Measurements from ENCODE around the gene CACNA1C. TPM values are rescaled to one million over a fixed set of nuclear protein-coding genes. Genes with fewer than 3 reads are reported as not detected.

Gene CACNA1C
- total RNA-seq, 1 donor, result 16.6 TPM

- DNase-seq (ENCODE audit: low read depth), result no peak
- H3K4me3 ChIP-seq (ENCODE audit: low read depth, low read length), result no peak overlapping the region
- TF ChIP-seq CTCF (IDR thresholded peaks at IDR 0.05; ENCODE audit: insufficient read depth, low read length), result no peak
These were observed 172.2 kb downstream of the CACNA1C start for GRCh38 chr12:2224961-2225360.

GRCh38 chr12:2225696-2226095 lies 172.9 kb downstream of the CACNA1C start:
- no peak overlapping the region for H3K4me3 ChIP-seq (ENCODE audit: low read depth, low read length)
- TF ChIP-seq CTCF (IDR thresholded peaks at IDR 0.05; ENCODE audit: insufficient read depth, low read length), result no peak
- DNase-seq (ENCODE audit: low read depth), result peak; percentile 57

GRCh38 chr12:2226641-2227040 lies 173.9 kb downstream of the CACNA1C start:
- peak; percentile 19 for DNase-seq (ENCODE audit: low read depth)
- TF ChIP-seq CTCF (IDR thresholded peaks at IDR 0.05; ENCODE audit: insufficient read depth, low read length), result no peak
- no peak overlapping the region for H3K4me3 ChIP-seq (ENCODE audit: low read depth, low read length)

- no peak for TF ChIP-seq CTCF (IDR thresholded peaks at IDR 0.05; ENCODE audit: insufficient read depth, low read length)
These were observed 174.6 kb downstream of the CACNA1C start for GRCh38 chr12:2227360-2227759.

GRCh38 chr12:2228535-2228934 lies 175.7 kb downstream of the CACNA1C start:
- DNase-seq (ENCODE audit: low read depth), result no peak
- no peak for TF ChIP-seq CTCF (IDR thresholded peaks at IDR 0.05; ENCODE audit: insufficient read depth, low read length)
- no peak overlapping the region for H3K4me3 ChIP-seq (ENCODE audit: low read depth, low read length)

More at GRCh38 chr12:2227360-2227759, 174.6 kb downstream of the CACNA1C start:
- no peak overlapping the region for H3K4me3 ChIP-seq (ENCODE audit: low read depth, low read length)
- no peak for DNase-seq (ENCODE audit: low read depth)

GRCh38 chr12:2229661-2230539 lies 177.1 kb downstream of the CACNA1C start:
- DNase-seq (ENCODE audit: low read depth), result no peak
- no peak overlapping the region for H3K4me3 ChIP-seq (ENCODE audit: low read depth, low read length)
- no peak for TF ChIP-seq CTCF (IDR thresholded peaks at IDR 0.05; ENCODE audit: insufficient read depth, low read length)

Measured in fibroblast of the aortic adventitia (primary cell).